ENCODE data around the gene CBARP. TPM values are rescaled to one million over a fixed set of nuclear protein-coding genes. Genes with fewer than 3 reads are reported as not detected.
A peak's percentile ranks its signal among the peaks of the same experiment; 100 is the strongest.

Gene CBARP
- total and polyA plus RNA-seq, 2 of the 13 experiments (the other 11 are each of a cell fraction or from before 2014, with no cell fraction given) = 1.2 to 1.4 TPM

DNA sequence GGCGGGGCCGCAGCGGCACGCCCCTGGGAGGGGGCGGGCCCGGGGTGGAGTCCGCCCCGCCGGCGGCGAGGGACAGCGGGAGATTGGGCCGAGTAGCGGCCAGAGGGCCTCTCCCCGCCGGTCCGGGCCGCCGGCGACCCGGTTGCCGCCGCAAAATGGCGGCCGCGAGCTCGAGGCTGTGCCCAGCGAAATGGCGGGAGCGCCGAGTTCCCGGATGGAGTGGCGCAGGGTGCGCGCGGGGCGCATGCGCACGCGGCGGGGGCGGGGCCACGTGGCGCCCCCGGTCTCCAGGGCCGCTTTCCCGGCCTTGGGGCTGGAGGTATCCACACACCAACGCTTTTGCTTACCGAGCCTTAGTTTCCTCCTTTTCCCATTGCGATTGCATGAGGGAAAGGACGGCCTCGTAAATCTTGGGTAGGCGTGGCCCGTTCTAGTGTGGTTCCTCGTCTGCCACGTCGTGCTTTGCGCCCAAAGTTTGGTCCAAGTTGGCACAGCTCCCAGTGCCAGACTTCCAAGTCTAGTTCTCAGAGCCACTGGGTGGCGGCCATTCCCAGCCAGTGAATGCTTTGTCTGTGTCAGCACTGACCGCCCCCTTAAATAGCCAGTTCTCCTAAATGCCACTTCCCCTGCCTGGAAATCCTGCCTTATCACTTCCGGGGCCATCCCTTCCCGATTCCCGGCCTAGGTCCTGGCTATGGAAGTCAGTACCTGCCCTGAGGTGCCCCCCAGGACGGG lies 31.8 kb upstream of the CBARP start (continued):
- TF ChIP-seq NFRKB (IDR thresholded peaks at IDR 0.05) = no peak
- TF ChIP-seq SRSF4 (IDR thresholded peaks at IDR 0.05; ENCODE audit: low read depth, low read length, poor library complexity, severe bottlenecking) = no peak
- no peak for TF ChIP-seq HMGXB3 (CRISPR knock-in tag; IDR thresholded peaks at IDR 0.05; ENCODE audit: borderline replicate concordance)
- TF ChIP-seq STAT6 (CRISPR knock-in tag; IDR thresholded peaks at IDR 0.05; ENCODE audit: borderline replicate concordance) = no peak
- TF ChIP-seq ZNF607 (CRISPR knock-in tag; IDR thresholded peaks at IDR 0.05; ENCODE audit: borderline replicate concordance) = no peak
- TF ChIP-seq TAF15 (IDR thresholded peaks at IDR 0.05; ENCODE audit: low read depth, low read length, poor library complexity, severe bottlenecking) = no peak
- TF ChIP-seq, protein P1, sequence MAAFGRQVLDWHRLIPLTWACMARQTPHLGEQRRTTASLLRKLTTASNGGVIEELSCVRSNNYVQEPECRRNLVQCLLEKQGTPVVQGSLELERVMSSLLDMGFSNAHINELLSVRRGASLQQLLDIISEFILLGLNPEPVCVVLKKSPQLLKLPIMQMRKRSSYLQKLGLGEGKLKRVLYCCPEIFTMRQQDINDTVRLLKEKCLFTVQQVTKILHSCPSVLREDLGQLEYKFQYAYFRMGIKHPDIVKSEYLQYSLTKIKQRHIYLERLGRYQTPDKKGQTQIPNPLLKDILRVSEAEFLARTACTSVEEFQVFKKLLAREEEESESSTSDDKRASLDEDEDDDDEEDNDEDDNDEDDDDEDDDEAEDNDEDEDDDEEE (CRISPR knock-in tag; IDR thresholded peaks at IDR 0.05) = 0 out of 2 replicates have a peak, but pooled peaks have one; percentile 30
- TF ChIP-seq GATAD1 (CRISPR knock-in tag; IDR thresholded peaks at IDR 0.05) = no peak; the same call in 1 of the 2 replicates
- no peak for TF ChIP-seq SNRNP70 (IDR thresholded peaks at IDR 0.05; ENCODE audit: low read depth, low read length)
- TF ChIP-seq ZNF589 (CRISPR knock-in tag; conservative IDR thresholded peaks at IDR 0.05) = 0 out of 2 replicates have a peak, but pooled peaks have one; percentile 19
- TF ChIP-seq, protein P2, sequence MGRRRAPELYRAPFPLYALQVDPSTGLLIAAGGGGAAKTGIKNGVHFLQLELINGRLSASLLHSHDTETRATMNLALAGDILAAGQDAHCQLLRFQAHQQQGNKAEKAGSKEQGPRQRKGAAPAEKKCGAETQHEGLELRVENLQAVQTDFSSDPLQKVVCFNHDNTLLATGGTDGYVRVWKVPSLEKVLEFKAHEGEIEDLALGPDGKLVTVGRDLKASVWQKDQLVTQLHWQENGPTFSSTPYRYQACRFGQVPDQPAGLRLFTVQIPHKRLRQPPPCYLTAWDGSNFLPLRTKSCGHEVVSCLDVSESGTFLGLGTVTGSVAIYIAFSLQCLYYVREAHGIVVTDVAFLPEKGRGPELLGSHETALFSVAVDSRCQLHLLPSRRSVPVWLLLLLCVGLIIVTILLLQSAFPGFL (CRISPR knock-in tag; IDR thresholded peaks at IDR 0.05) = no peak
- TF ChIP-seq KAT7 (CRISPR knock-in tag; IDR thresholded peaks at IDR 0.05; ENCODE audit: borderline replicate concordance) = no peak; the same call in 1 of the 2 replicates
- TF ChIP-seq ZSCAN29 (CRISPR knock-in tag; conservative IDR thresholded peaks at IDR 0.05) = no peak
- no peak for TF ChIP-seq LRRFIP1 (CRISPR knock-in tag; conservative IDR thresholded peaks at IDR 0.05)
- peak; percentile 49; the same call in 1 of the 2 replicates for TF ChIP-seq SIN3A (IDR thresholded peaks at IDR 0.05; ENCODE audit: borderline replicate concordance, low read depth, low read length)
- TF ChIP-seq GATAD2A (CRISPR knock-in tag; IDR thresholded peaks at IDR 0.05) = no peak
- peak; percentile 75; the same call in 1 of the 2 replicates for TF ChIP-seq CCDC6 (CRISPR knock-in tag; IDR thresholded peaks at IDR 0.05)
